GM12892 (cell line): ENCODE data around the gene GSTO2.
A peak's percentile ranks its signal among the peaks of the same experiment; 100 is the strongest.

Experiments
- DNase-seq: peaks from one replicate; pipeline ENCODE4 v3.0.0; 2011; ENCODE audit not compliant: insufficient read length
- FAIRE-seq: peaks from 2 replicates; lab custom pipeline; 2011; peaks lifted over from hg19 to GRCh38; lab: Jason Lieb, UNC
- POLR2A ChIP-seq: IDR thresholded peaks from 2 replicates; pipeline ENCODE4 v1.6.1; 2011; ENCODE audit warnings: low read depth, low read length, control low read depth
- POLR2AphosphoS5 ChIP-seq: IDR thresholded peaks from 2 replicates; pipeline ENCODE4 v1.6.1; 2011; ENCODE audit warnings: low read depth, low read length, control low read depth
- TAF1 ChIP-seq: IDR thresholded peaks from 2 replicates; pipeline ENCODE4 v1.6.1; 2011; ENCODE audit warnings: low read depth, mild to moderate bottlenecking, control low read depth, low read length, borderline replicate concordance

GSTO2 gene

GRCh38 chr10:104334965-104335650 lies 66.1 kb downstream of the GSTO2 start:
- FAIRE-seq: no peak
- no peak for DNase-seq
- no peak for TF ChIP-seq TAF1
- TF ChIP-seq POLR2A: no peak
- TF ChIP-seq POLR2AphosphoS5: no peak

DNA sequence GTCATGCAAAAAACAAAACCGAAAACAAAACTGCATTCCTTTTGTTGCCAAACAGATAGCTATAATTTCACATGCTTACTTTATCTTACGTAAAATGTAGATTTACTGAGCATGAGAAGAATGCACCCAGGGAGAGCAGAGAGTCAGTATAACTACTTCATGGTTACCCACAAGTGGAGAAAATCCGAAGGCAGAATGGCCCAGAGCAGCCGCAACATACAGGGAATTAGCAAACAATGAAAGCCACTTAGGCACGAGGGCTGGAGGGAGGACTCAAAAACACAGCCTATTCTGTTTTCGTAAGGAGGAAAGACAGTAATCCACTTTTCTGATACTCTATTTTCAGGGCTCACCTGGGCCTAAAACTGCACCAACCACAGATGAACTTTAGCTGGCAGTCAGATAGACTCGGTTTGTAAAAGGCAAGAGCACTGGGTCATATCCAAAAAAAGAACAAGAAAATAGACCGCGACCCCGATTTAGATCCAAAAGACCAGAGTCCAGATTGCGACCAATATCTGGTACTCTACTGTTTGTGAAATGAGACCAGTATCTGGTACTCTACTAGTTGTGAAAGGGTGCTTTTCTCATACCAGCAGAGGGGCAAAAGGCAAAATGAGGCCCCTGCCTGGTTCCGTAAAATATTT lies 68.0 kb downstream of the GSTO2 start:
- FAIRE-seq (no peak), DNase-seq (no peak)
- no peak for TF ChIP-seq TAF1
- TF ChIP-seq POLR2AphosphoS5: no peak
- TF ChIP-seq POLR2A: no peak

- FAIRE-seq: no peak
- DNase-seq: no peak
- TF ChIP-seq TAF1 (no peak), POLR2A (no peak), POLR2AphosphoS5 (no peak)
Observed at GRCh38 chr10:104337521-104337984, 68.6 kb downstream of the GSTO2 start.

- DNase-seq: peak; percentile 58
Observed at GRCh38 chr10:104337985-104338735, 69.2 kb downstream of the GSTO2 start, which contains the start of gene ITPRIP. TSS of gene ITPRIP (minus strand) at chr10:104338465. CDS start at chr10:104316051, 22,414 bp downstream.

GRCh38 chr10:104339469-104340110 lies 70.6 kb downstream of the GSTO2 start:
- DNase-seq (no peak), FAIRE-seq (no peak)
- TF ChIP-seq TAF1: no peak
- no peak for TF ChIP-seq POLR2A

More at GRCh38 chr10:104337985-104338735, 69.2 kb downstream of the GSTO2 start, which contains the start of gene ITPRIP:
- TF ChIP-seq TAF1: no peak; the same call in 1 of the 2 replicates
- peak; percentile 52; the same call in 1 of the 2 replicates for TF ChIP-seq POLR2AphosphoS5
- peak; percentile 78; the same call in 1 of the 2 replicates for TF ChIP-seq POLR2A
- peak; percentile 58 for FAIRE-seq

- FAIRE-seq: no peak
- no peak for DNase-seq
- no peak for TF ChIP-seq POLR2AphosphoS5
- TF ChIP-seq POLR2A: no peak
- no peak for TF ChIP-seq TAF1
Observed at GRCh38 chr10:104340111-104340526, 71.1 kb downstream of the GSTO2 start.

DNA sequence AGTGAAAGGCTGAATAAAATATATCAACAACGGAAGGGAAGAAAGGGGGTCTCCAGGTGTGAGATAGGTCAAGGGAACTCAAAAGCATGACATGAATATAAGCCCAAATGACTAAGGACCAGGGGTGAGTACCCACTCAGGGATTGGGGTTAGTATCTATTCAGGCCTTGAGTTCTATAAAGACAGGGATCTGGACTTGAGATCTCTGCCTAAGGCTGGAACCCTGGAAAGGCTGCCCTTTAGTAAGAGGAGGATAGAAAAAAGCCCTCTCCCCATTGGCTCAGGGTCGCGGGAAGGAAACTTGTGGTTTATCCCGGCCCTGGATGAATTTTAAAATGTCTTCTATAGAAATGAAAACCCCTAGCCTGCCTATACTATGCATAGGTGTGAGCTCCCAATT lies 71.7 kb downstream of the GSTO2 start:
- TF ChIP-seq POLR2A (no peak), TAF1 (no peak), POLR2AphosphoS5 (no peak)
- DNase-seq (no peak), FAIRE-seq (no peak)

GRCh38 chr10:104342941-104343411 lies 74.0 kb downstream of the GSTO2 start:
- DNase-seq (no peak), FAIRE-seq (no peak)
- no peak for TF ChIP-seq POLR2A
- TF ChIP-seq TAF1: no peak
- no peak for TF ChIP-seq POLR2AphosphoS5

DNA sequence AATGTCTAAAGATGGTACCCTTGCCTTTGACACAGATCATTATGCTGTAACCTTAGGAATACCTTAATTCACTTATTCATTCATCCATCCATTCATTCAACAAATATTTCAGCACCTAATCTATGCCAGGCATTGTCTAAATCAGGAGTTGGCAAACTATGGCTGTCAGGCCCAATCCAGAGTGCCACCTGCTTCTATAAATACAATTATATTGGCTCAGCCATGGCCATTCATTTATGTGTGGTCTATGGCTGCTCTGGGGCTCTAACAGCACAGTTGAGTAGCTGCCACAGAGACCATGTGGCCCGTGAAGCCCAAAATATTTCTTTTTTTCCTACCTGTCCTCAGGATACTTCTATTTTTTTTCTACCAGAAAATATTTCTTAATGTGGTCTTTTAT lies 75.2 kb downstream of the GSTO2 start:
- FAIRE-seq (no peak), DNase-seq (no peak)
- no peak for TF ChIP-seq TAF1
- TF ChIP-seq POLR2A: no peak
- no peak for TF ChIP-seq POLR2AphosphoS5

DNA sequence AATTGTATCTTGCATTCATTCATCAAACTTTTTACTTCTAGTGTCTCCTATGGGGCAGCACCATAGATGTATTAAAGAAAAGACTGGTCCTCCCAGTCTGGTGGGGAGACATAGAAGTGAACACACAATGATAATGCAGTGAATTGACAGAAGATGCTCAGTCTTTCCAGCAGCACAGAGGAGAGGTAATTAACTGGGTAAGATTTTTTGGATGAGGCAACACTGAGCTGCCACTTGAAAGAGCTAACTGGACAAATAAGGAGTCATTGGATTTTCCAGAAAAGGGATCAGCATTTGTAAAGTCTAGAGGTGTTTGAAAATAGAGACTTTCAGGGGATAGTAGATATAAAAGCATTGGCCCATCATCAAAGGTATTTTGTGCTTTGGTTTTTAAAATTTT lies 76.5 kb downstream of the GSTO2 start:
- DNase-seq: no peak
- no peak for FAIRE-seq
- TF ChIP-seq POLR2AphosphoS5 (no peak), TAF1 (no peak), POLR2A (no peak)

GRCh38 chr10:104345941-104346340 lies 77.0 kb downstream of the GSTO2 start:
- no peak for FAIRE-seq

More at GRCh38 chr10:104345941-104346340, 77.0 kb downstream of the GSTO2 start:
- DNase-seq: no peak
- TF ChIP-seq POLR2AphosphoS5: no peak
- no peak for TF ChIP-seq POLR2A
- no peak for TF ChIP-seq TAF1
